GM12872 (cell line): Measurements from ENCODE around the gene SCYL2.

Source experiments
- TF ChIP-seq, protein P1 (sequence below): IDR thresholded peaks from 3 replicates; pipeline ENCODE4 v1.5.1; 2011; ENCODE audit warnings: low read depth, mild to moderate bottlenecking, low read length, moderate library complexity; ENCODE audit not compliant: insufficient read depth

SCYL2 gene

DNA sequence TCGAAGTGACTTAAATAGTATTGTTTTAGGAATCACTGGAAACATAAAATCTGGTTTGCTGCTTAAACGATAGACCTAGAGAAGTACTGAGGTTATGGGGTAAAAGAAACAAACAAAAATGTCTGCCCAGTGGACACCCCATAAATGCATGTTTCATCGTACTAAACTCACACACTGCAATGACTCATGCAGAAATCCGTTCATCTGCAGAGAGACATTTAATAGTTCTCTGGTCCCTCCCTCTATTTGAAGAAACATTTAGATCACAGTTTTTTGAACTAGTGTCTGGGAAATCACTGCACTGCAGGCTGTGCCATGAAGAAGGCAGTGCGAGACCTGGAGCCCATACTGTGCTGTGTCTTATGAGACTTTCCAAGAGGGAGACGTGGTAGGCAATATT lies 115.4 kb downstream of the SCYL2 start:
- TF ChIP-seq, protein P1, sequence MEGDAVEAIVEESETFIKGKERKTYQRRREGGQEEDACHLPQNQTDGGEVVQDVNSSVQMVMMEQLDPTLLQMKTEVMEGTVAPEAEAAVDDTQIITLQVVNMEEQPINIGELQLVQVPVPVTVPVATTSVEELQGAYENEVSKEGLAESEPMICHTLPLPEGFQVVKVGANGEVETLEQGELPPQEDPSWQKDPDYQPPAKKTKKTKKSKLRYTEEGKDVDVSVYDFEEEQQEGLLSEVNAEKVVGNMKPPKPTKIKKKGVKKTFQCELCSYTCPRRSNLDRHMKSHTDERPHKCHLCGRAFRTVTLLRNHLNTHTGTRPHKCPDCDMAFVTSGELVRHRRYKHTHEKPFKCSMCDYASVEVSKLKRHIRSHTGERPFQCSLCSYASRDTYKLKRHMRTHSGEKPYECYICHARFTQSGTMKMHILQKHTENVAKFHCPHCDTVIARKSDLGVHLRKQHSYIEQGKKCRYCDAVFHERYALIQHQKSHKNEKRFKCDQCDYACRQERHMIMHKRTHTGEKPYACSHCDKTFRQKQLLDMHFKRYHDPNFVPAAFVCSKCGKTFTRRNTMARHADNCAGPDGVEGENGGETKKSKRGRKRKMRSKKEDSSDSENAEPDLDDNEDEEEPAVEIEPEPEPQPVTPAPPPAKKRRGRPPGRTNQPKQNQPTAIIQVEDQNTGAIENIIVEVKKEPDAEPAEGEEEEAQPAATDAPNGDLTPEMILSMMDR, result no peak

GRCh38 chr12:100383586-100384558 lies 116.9 kb downstream of the SCYL2 start:
- TF ChIP-seq, protein P1, result no peak

- TF ChIP-seq, protein P1, result no peak
These were observed 117.6 kb downstream of the SCYL2 start for GRCh38 chr12:100384559-100384935.

GRCh38 chr12:100388382-100388781 lies 121.4 kb downstream of the SCYL2 start:
- TF ChIP-seq, protein P1, result no peak
